Activated T-cell treated with anti-CD3 and anti-CD28 coated beads, Interleukin-2, amount 50 U/mL, for 72 hours (primary cell): Measurements from ENCODE around the gene KIF5A. TPM values are rescaled to one million over a fixed set of nuclear protein-coding genes. Genes with fewer than 3 reads are reported as not detected.

Source experiments
- ATAC-seq, 2 donors: fragments of 150-1000 bp; cut with Tn5 transposase; replicated peaks in 1 of 2; 2 replicates each; pipeline ENCODE4 v1.10.0; 2021; ENCODE audit warnings: moderate library complexity in 2 of 2, mild to moderate bottlenecking in 1 of 2
- DNase-seq, 2 donors: peaks; one replicate each; pipeline ENCODE4 v3.0.0; 2021 to 2022; ENCODE audit warnings: mixed read lengths in 1 of 2
- H3K27ac Mint-ChIP-seq: one replicate; pipeline ENCODE4 v1.8.0; 2022; ENCODE audit warnings: mild to moderate bottlenecking, moderate library complexity, mixed read lengths
- H3K27me3 Mint-ChIP-seq: one replicate; pipeline ENCODE4 v1.8.0; 2022; ENCODE audit warnings: low read depth, mixed read lengths
- H3K36me3 Mint-ChIP-seq, 2 donors: one replicate each; pipeline ENCODE4 v1.8.0; 2022; ENCODE audit warnings: mixed read lengths in 2 of 2, mild to moderate bottlenecking in 1 of 2; ENCODE audit not compliant: insufficient read depth in 2 of 2
- H3K4me1 Mint-ChIP-seq: one replicate; pipeline ENCODE4 v1.8.0; 2022; ENCODE audit warnings: low read depth, mixed read lengths
- H3K4me3 Mint-ChIP-seq, 2 donors: one replicate each; pipeline ENCODE4 v1.8.0; 2022; ENCODE audit warnings: mild to moderate bottlenecking in 2 of 2, mixed read lengths in 2 of 2, moderate library complexity in 2 of 2
- H3K9me3 Mint-ChIP-seq, 2 donors: one replicate each; pipeline ENCODE4 v1.8.0; 2022; ENCODE audit warnings: mixed read lengths in 2 of 2
- total RNA-seq, 2 donors: library from RNA; stranded (reverse); gene quantifications; one replicate each; pipeline ENCODE4 v1.2.3, GENCODE V29; 2022

Gene KIF5A
- total RNA-seq, 2 donors from 2014 or later = 3.2 to 5.9 TPM

DNA sequence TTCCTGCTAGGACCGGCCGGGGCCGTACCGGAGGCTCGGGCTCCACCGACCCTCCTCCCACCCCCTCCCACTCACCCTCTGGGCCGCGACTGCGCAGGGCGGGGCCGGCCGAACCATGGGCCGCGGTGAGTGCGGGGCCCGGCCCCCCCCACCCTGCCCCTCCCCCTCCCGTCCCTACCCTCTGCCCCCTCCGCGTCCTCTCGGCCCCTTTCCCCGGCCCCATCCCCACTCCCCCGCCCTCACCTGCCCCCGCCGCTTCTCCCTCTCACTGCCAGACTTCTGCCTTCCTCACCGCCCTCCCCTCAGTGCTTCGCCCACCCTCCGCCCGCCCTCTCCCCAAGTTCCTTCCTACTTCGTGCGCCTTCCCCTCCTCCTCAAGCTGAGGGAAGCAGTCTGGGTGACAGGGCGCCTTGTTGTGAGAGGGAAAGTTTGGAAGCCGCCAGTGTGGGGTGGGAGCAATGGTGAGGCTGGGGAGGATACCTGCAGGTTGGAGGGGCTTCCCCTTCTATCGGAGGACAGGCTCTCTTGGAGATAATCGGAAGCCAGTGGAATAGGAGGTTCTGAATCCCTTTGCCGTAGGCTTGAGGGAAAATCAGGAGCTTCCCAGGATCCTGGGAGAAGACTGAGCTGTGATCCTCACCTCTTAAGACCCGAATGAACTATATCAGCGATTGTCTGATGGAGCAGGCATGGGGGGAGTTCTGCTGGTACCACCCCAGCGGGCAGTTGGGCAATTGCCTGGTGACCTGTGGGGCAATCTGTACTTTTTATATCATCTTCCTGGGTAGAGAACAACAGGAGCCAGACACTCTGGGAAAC, 26.7 kb upstream of the KIF5A start:
- peaks cover 14 to 24% of the 10 kb centered on the region in 2 donors for H3K36me3 Mint-ChIP-seq
- DNase-seq (peak in 1 of 2 donors; percentile 37), ATAC-seq (no peak)
- H3K9me3 Mint-ChIP-seq = no peaks in the 10 kb centered on the region
- no peaks in the 10 kb centered on the region for H3K27me3 Mint-ChIP-seq
- peak overlapping the region; percentile 94 to 97 for H3K4me3 Mint-ChIP-seq
- H3K4me1 Mint-ChIP-seq = peaks cover 55% of the 10 kb centered on the region
- H3K27ac Mint-ChIP-seq = peak overlapping the region; percentile 92

DNA sequence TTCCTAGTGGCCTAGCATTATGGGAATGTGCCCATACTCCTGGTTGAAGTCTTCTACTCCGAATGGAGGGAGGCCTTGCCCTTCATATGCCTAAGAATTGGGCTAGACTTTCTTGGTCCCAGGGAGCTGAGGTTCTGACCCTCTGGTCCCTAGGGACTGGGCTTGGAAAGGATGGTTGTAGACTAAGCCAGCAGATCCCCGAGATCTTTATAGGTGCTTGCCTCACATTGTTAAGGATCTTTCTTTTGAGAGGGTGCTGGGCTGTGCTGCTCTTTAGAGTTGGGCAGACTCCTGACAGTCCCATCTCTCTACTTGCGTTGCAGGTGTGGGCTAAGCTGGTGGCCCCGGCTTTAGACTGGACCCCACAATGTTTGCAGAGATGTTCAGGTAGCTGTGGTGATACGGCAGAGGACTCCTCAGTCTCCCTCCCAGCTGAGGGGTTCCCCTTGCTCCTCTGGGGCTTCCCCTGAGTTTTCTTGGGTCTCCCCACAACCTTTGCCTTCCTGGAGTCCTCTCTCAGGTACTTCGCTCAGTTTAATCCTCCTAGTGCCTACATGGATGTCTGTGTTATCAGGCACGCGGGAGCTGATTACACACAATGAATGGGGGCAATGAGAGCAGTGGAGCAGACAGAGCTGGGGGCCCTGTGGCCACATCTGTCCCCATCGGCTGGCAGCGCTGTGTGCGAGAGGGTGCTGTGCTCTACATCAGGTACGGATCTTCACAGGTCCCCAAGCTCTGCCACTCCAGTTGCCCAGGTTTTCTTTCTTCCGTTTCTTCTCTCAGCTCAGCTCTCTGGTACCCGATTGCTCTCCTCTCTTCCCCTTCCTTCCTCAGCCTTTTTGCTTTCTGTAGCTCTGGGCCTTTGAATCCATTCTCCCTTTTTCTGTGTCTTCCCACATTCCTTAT, 25.9 kb upstream of the KIF5A start:
- peaks cover 46% of the 10 kb centered on the region for H3K4me1 Mint-ChIP-seq
- DNase-seq = peak in 1 of 2 donors; percentile 24
- H3K36me3 Mint-ChIP-seq = peaks cover 9 to 19% of the 10 kb centered on the region in 2 donors
- no peaks in the 10 kb centered on the region for H3K27me3 Mint-ChIP-seq
- no peak for ATAC-seq
- peak overlapping the region; percentile 94 to 97 for H3K4me3 Mint-ChIP-seq
- no peaks in the 10 kb centered on the region for H3K9me3 Mint-ChIP-seq
- peak overlapping the region; percentile 92 for H3K27ac Mint-ChIP-seq

DNA sequence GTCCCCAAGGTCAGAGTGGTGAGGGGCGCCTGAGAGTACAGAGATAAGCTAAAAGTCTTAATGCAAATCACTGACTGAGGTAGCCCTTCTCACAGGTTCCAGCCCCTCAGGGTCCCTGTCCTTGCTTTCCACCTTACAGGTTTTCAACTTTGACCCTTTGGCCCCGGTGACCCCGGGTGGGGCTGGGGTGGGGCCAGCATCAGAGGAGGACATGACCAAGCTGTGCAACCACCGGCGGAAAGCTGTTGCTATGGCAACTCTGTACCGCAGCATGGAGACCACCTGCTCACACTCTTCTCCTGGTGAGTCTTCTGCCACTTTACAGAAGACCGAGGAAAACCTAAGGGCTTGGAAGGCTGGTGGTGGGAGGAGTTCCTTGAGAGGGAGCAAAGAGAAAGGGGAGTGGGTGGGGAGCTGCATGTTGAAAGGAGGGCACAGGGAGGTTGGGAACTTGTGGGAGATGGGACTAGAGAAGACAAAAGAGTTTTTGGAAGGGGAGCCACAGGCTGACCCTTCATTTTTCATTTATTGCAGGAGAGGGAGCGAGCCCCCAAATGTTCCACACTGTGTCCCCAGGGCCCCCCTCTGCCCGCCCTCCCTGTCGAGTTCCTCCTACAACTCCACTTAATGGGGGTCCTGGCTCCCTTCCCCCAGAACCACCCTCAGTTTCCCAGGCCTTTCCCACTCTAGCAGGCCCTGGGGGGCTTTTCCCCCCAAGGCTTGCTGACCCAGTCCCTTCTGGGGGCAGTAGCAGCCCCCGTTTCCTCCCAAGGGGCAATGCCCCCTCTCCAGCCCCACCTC, 24.8 kb upstream of the KIF5A start:
- ATAC-seq (no peak), DNase-seq (no peak)
- H3K27me3 Mint-ChIP-seq = no peaks in the 10 kb centered on the region
- H3K9me3 Mint-ChIP-seq = no peaks in the 10 kb centered on the region
- no peak overlapping the region for H3K27ac Mint-ChIP-seq
- H3K36me3 Mint-ChIP-seq = peaks cover 6 to 17% of the 10 kb centered on the region in 2 donors
- peaks cover 41% of the 10 kb centered on the region for H3K4me1 Mint-ChIP-seq
- H3K4me3 Mint-ChIP-seq = peak overlapping the region; percentile 94 to 97

DNA sequence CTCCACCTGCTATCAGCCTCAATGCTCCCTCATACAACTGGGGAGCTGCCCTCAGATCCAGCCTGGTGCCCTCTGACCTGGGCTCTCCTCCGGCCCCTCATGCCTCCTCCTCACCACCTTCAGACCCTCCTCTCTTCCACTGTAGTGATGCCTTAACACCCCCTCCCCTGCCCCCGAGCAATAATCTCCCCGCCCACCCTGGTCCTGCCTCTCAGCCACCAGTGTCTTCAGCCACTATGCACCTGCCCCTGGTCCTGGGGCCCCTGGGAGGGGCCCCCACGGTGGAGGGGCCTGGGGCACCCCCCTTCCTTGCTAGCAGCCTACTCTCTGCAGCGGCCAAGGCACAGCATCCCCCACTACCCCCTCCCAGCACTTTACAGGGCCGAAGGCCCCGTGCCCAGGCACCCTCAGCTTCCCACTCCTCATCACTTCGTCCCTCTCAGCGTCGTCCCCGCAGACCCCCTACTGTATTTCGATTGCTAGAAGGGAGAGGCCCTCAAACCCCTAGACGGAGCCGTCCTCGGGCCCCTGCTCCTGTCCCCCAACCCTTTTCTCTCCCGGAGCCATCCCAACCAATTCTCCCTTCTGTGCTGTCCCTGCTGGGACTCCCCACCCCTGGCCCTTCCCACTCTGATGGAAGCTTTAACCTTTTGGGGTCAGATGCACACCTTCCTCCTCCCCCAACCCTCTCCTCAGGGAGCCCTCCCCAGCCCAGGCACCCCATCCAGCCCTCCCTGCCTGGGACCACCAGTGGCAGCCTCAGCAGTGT, 24.0 kb upstream of the KIF5A start:
- Mint-ChIP-seq H3K9me3 (no peaks in the 10 kb centered on the region), H3K4me3 (no peak overlapping the region), H3K4me1 (peaks cover 40% of the 10 kb centered on the region), H3K27ac (no peak overlapping the region), H3K36me3 (peaks cover 2 to 15% of the 10 kb centered on the region in 2 donors), H3K27me3 (no peaks in the 10 kb centered on the region)
- DNase-seq (no peak), ATAC-seq (no peak)

DNA sequence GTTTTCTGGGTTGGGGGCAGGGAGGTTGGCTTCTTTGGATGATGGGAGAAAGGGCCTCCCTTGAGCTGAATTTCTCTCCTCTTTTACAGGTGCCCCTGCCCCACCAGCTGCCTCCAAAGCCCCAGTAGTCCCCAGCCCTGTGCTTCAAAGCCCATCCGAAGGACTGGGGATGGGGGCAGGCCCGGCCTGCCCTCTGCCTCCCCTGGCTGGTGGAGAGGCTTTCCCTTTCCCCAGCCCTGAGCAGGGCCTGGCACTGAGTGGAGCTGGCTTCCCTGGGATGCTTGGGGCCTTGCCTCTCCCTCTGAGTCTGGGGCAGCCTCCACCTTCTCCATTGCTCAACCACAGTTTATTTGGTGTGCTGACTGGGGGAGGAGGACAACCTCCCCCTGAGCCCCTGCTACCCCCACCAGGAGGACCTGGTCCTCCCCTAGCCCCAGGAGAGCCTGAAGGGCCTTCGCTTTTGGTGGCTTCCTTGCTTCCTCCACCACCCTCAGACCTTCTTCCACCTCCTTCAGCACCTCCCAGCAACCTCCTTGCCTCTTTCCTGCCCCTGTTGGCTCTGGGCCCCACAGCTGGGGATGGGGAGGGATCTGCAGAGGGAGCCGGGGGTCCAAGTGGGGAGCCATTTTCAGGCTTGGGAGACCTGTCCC, 23.2 kb upstream of the KIF5A start:
- H3K4me3 Mint-ChIP-seq = no peak overlapping the region
- no peak for ATAC-seq
- no peaks in the 10 kb centered on the region for H3K27me3 Mint-ChIP-seq
- H3K36me3 Mint-ChIP-seq = peaks cover 2 to 22% of the 10 kb centered on the region in 2 donors
- DNase-seq = no peak
- H3K4me1 Mint-ChIP-seq = peaks cover 32% of the 10 kb centered on the region
- H3K27ac Mint-ChIP-seq = peak overlapping the region; percentile 81
- no peaks in the 10 kb centered on the region for H3K9me3 Mint-ChIP-seq

DNA sequence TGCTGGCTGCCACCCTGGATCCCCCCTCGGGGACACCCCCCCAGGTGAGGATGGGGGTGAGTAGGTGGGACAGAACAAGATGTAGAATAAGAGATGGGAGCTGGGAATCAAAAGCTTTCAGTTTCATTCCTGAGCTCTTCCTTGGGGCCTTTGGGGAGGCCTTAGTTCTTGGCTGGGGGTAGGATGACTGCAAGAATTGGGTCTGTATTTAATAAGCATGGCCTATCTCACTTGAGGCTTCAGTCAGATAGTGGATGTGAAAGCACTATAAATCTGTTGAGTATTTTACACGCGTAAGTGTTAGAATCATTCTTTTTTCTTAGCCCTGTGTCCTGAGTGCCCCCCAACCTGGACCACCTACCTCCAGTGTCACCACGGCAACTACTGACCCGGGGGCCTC, 22.7 kb upstream of the KIF5A start:
- DNase-seq = no peak
- no peaks in the 10 kb centered on the region for H3K27me3 Mint-ChIP-seq
- no peaks in the 10 kb centered on the region for H3K9me3 Mint-ChIP-seq
- peaks cover under 1 to 26% of the 10 kb centered on the region in 2 donors for H3K36me3 Mint-ChIP-seq
- no peak overlapping the region for H3K4me3 Mint-ChIP-seq
- H3K27ac Mint-ChIP-seq = no peak overlapping the region
- no peak for ATAC-seq
- peaks cover 26% of the 10 kb centered on the region for H3K4me1 Mint-ChIP-seq

DNA sequence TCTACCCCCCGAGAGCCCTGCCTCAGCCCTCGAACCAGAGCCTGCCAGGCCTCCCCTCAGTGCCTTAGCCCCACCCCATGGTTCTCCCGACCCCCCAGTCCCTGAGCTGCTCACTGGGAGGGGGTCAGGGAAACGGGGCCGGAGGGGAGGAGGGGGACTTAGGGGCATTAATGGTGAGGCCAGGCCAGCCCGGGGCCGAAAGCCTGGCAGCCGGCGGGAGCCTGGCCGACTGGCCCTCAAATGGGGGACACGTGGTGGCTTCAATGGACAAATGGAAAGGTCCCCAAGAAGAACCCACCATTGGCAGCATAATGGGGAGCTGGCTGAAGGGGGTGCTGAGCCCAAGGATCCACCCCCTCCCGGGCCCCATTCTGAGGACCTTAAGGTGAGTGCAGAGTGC, 21.7 kb upstream of the KIF5A start:
- H3K36me3 Mint-ChIP-seq = peaks cover 3 to 33% of the 10 kb centered on the region in 2 donors
- H3K4me3 Mint-ChIP-seq = no peak overlapping the region
- peaks cover 24% of the 10 kb centered on the region for H3K4me1 Mint-ChIP-seq
- DNase-seq (no peak), ATAC-seq (no peak)
- no peaks in the 10 kb centered on the region for H3K27me3 Mint-ChIP-seq
- H3K27ac Mint-ChIP-seq = no peak overlapping the region
- no peaks in the 10 kb centered on the region for H3K9me3 Mint-ChIP-seq

DNA sequence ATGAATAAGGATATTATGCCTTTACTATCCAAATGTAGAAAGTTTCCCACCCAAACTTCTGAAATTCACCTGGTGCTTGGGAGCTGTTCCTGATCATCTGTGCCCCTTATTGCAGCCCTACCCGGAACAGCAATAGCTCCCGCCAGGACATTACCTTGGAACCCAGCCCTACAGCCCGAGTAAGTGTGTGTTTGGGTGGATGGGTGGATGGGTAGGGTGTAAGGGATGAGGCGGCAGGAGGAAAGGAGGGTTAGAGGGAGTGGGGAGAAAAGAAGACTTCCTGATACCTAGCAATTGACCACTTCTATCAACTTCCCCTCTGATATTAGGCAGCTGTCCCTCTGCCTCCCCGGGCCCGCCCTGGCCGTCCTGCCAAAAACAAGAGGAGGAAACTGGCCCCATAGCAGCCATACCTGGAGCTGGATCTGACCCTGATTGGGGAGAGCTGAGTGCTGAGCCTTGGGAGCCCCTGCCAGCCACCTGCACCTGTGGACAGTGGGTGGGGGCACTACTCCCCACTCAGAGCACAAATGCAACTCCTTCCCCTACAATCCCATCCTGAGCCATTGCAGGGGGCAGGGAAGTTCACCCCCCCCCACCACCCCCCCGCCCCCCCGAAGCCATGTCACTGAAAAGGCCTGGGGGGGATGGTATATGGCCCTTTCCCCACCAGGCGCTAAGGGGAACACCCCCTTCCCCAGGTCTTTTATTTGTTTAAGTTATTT, 20.9 kb upstream of the KIF5A start:
- peaks cover 16% of the 10 kb centered on the region for H3K4me1 Mint-ChIP-seq
- ATAC-seq = no peak
- H3K4me3 Mint-ChIP-seq = no peak overlapping the region
- no peak for DNase-seq
- peaks cover 3 to 37% of the 10 kb centered on the region in 2 donors for H3K36me3 Mint-ChIP-seq
- H3K27me3 Mint-ChIP-seq = no peaks in the 10 kb centered on the region
- H3K27ac Mint-ChIP-seq = peak overlapping the region; percentile 67
- H3K9me3 Mint-ChIP-seq = no peaks in the 10 kb centered on the region

DNA sequence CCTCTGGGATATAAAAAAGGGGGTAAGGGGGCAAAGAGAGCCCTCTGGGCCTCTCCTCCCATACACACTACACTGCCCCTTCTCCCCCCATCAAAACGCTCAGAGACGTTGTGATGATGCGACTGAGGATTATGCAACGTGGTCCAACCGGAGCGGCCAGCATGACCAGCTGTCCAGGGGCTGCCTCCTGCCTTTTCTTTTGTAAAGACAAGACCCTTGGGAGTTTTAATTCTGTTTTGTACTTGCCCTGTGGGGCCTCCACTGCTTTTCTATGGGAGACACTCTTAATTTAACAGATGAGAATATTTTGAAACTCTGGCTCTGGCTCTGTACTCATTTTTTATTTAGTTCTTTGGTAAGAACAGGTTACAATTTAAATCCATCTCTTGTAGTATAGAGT, 20.0 kb upstream of the KIF5A start:
- no peak for ATAC-seq
- peaks cover 3 to 36% of the 10 kb centered on the region in 2 donors for H3K36me3 Mint-ChIP-seq
- no peaks in the 10 kb centered on the region for H3K9me3 Mint-ChIP-seq
- no peak overlapping the region for H3K4me3 Mint-ChIP-seq
- no peaks in the 10 kb centered on the region for H3K27me3 Mint-ChIP-seq
- peak overlapping the region; percentile 67 for H3K27ac Mint-ChIP-seq
- H3K4me1 Mint-ChIP-seq = peaks cover 7% of the 10 kb centered on the region
- DNase-seq = no peak

DNA sequence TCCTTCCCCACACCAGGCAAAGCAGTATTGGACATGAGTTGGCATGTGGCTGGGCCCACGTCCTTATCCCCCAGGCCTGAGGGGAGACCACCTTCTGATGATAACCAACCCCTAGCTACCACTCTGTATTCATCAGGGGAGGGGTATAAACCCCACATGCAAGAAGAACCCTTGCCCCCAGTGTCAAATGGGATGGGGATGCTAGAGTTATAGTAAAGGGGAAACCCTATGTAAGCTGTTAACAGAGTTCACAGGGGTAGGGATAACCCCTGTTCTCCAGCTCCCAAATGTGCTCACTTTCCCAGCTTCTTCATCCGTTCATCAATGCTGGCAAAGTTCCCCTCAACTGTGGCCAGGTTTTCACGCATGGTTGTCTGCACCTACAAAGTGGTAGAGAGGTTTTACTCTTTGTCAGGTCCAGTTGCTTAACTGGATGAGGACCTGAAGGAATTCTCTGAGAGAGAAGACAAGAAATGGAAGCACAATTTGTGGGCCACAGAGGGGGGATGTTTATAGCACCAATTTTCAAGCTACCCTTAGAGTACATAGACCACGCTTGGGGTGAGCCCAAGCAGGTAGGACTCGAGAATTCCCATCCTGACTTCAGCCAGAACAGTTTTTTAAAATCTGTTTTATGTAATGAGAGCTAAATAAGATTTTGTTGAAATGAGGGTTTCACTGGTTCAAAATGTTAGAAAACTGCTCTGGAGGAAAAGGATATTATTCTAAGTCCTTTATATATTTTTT, 19.3 kb upstream of the KIF5A start:
- ATAC-seq (no peak), DNase-seq (no peak)
- Mint-ChIP-seq H3K9me3 (no peaks in the 10 kb centered on the region), H3K27ac (peak overlapping the region; percentile 67), H3K4me3 (no peak overlapping the region), H3K4me1 (no peaks in the 10 kb centered on the region), H3K36me3 (peaks cover 4 to 38% of the 10 kb centered on the region in 2 donors), H3K27me3 (no peaks in the 10 kb centered on the region)

DNA sequence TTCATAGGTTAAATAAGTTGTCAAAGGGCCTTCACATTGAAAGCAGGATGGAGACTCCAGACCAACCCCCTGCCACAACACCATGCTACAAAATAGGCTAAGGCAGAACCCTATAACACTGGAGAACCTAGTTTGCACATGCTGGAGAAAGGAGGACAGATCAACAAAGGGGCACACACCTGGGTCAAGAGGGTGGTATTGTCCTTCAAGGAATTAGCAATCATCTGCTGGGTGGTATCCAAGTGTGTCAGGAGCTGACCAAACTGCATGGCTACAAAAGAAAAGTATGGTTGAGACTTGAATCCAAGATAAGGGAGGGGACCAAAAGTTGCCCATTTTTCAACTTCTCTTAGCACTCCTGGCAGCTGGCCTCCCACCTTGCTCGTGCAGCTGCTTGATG, 18.0 kb upstream of the KIF5A start:
- Mint-ChIP-seq H3K9me3 (no peaks in the 10 kb centered on the region), H3K27me3 (no peaks in the 10 kb centered on the region), H3K36me3 (peaks cover 4 to 35% of the 10 kb centered on the region in 2 donors), H3K4me1 (no peaks in the 10 kb centered on the region), H3K27ac (no peak overlapping the region), H3K4me3 (no peak overlapping the region)
- no peak for DNase-seq
- no peak for ATAC-seq
